HL-60/S4 treated with retinoic acid at 250 ng/mL for 4 days and 3 days (cell line): Measurements from ENCODE around the gene POU6F2.

Experiments used
- in situ Hi-C: fragments of 300-500 bp; cut with MboI; formaldehyde crosslinking; loops from 2 replicates; pipeline ENCODE4 v1.7.0; 2022; ENCODE audit warnings: low sequenced_read_pairs

The POU6F2 gene

DNA sequence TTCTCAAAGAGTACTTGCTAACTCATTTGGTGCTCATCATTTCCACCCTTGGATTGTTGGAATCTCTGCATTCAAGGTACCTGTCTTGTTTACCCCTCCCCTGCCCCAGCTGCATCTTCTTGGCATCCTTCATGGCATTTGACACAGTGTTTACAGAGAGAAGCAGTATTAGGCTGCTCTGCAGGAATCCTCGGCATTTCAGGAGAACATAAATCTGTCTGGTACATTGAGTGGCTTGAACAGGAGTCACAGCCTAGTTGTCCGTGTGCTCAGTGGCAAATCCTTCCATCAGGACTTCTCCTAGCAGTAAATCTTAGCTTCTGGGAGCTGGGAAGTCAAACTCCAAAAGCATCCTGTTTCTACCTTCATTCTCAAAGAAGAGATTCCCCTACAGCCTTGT, 451.7 kb downstream of the POU6F2 start:
- in situ Hi-C loops: no loop called here

DNA sequence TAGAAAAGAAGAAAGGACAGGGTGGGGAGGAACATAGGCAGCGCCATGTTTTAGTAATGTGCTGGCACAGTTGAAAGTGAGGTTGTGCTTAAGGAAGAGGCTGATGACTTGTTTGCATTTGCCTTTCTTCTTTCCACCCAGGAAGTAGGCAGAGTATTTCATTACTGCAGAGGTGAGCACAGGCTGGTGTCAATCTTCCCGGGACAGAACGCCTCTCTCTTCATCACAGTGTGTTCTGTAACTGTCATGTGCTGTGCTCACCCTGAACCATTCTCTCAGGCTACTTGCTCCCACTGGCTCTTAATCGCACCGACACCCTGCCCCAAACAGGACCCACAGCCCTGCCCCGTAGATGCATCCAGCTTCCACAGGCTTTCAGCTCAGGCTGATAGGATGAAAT, 452.7 kb downstream of the POU6F2 start:
- in situ Hi-C loops: no loop called here

DNA sequence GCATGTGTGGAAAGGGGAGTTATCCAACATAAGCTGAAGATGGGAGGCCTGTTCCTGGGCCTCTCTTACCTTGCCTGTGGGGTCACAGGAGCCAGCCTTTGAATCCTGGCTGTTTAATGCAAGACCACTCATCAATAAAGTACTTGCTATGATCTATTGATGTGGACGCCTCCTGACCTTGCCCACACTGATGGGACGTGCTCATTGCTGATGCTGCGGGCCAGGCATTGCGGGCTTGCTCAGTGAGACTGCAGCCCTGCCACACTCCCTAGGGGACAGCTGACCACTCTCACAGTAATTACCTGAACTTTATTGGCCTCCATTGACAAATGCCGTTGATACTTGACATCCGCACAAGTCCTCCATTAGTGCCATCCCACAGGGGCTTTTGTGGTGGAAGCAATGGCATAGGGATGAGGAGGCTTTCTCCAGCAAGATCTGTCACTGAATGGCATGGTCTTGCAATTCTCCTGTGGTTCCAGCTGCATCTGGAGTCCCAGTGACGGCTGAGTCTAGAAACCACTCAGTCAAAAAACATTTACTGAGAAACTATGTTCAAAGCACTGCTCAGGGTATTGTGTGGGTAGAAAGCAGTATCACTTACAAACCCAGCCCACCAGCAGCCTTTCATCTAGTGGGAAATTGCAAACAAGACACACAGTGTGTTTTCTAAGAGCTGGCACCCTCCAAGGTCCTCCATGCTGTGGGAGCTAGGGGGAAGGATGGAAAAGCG, 453.4 kb downstream of the POU6F2 start:
- in situ Hi-C loops: no loop called here

DNA sequence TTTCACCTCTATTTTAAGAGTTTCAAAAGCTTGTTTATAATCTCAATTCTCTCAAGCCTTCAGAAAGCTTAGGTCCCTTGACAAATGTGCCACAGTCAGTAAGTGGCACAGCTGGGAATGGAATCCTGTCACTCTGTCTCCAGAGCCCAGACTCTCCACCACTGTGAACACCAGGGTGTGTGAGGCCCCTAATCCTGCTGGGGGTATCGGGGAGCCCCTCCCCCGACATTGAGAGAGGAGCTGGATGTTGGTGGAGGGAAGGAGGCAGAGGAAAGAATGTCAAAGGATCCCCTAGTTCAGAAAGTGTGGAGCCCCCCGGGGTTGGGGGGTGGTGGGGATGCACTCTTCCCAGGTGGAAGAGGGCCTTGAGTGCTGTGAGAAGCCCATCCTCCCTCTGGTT, 454.7 kb downstream of the POU6F2 start:
- in situ Hi-C loops: no loop called here

DNA sequence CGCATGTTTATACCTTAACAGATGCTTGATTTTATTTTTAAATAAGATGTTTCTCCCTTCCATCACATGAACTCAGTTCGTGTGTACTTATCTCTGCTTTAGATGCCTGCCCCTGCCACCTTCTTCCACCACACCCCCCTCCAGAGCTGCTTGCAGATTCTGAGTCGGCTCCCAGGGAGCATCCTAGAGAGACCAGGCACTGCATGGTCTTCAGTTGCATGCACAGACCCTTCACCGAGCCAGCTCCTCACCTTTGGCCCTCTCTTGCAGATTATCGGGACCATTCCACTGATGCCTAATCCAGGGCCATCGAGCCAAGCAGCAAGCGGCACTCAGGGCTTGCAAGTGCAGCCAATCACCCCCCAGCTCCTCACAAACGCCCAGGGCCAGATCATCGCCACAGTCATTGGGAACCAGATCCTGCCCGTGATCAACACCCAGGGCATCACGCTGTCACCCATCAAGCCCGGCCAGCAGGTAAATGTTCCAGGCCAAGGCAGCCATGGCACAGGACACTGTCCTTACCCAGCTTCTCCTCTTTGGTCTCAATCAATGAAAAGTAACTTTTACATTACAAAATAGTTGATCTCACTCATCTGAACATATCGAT, 455.2 kb downstream of the POU6F2 start:
- in situ Hi-C loops: no loop called here

DNA sequence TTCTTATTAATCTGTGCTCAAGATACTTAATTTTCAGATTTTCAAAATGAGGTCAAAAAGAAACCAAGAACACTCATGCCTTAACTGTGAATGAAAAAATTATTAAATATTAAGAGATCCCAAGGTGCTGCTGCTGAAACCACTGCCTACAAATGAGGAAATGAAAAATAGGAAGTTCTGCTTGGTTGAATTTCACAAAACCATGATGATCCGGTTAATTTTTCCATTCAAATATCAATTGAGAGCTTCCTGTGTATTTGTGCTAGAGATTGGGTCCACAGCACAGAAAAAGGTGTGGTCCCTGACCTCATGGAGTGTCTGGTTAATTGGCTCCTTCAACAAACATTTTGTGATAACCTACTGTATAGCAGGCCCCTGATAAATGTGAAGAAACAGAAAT, 455.8 kb downstream of the POU6F2 start:
- in situ Hi-C loops: no loop called here

DNA sequence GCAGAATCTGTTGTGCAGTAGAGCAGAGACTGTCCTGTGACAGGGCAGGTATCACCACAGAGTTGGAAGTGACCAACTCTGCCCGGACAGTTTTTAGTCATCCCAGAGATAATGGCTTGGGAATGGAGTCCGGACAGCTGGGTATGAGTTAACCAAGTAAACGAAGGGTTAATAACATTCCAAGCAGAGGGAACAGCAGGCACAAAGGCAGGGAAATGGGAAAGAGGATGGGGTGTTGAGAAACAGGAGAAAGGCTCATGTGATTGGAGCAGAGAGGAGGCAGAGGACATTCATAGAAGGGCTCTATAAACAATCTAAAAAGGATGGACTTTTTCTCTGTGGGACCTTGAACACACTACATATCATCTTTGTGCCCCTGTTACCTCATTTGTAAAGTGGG, 456.3 kb downstream of the POU6F2 start:
- in situ Hi-C loops: no loop called here

DNA sequence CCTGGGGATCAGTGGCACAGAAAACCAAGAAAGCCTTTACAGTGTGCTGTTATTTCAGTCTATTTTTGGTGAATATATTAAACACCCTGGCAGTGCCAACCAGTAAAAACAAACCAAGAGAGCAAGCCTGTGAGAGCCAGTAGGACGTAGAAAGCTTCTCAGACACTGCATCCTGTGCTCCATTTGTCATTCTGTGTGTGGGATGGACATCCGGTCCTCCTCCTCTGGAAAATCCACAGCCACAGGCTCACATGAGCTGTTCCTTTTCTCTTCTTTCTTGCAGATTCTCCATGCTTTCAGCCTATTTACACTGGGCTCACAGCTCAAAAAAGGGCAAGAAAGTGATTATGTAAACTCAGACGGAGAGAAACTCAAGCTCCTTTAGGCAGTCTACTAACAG, 468.8 kb downstream of the POU6F2 start:
- in situ Hi-C loops: no loop called here

DNA sequence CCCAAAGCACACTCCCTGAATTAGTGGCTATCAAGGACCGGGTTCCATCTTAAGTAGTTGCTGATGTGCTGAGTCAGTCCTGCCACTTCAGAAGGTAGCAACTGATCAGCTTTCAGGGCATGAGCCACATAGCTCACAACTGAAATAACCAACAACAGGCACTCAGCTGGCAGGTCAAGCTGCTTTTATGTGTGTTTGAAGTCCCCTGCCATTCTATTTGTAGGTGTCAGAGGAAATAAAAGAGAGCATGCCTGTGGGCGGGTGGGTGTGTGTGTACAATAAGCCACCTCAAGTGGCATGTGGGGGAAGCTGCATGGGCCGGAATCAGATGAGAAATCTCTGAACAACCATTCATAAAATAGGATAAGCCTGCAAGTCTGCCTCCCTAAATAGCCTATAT, 474.2 kb downstream of the POU6F2 start:
- in situ Hi-C loops: no loop called here

DNA sequence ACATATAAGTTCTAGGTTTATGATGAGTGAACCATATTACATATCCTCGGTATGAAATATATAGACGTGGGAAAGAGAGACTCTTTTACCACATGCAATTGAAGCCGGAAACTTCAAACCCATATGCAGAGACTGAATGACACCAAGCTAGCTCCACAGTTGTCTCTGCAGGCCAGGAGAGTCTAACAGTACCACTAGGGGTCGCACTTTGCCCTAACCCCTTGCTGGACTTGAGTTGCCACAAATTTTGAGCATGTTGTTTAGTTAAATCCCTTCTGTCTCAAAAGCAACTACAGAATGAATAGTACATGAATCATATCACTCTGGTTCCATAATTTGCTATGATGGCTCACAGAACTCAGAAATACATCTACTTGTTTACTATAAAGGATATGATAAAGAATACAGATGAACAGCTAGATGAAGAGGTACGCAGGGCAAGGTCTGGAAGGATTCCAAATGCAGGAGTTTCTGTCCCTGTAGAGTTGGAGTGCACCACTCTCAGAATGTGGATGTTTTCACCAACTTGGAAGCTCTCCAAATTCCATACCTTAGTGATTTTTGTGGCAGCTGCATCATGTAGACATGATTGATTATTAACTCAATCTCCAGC, 476.1 kb downstream of the POU6F2 start:
- in situ Hi-C loops: no loop called here

DNA sequence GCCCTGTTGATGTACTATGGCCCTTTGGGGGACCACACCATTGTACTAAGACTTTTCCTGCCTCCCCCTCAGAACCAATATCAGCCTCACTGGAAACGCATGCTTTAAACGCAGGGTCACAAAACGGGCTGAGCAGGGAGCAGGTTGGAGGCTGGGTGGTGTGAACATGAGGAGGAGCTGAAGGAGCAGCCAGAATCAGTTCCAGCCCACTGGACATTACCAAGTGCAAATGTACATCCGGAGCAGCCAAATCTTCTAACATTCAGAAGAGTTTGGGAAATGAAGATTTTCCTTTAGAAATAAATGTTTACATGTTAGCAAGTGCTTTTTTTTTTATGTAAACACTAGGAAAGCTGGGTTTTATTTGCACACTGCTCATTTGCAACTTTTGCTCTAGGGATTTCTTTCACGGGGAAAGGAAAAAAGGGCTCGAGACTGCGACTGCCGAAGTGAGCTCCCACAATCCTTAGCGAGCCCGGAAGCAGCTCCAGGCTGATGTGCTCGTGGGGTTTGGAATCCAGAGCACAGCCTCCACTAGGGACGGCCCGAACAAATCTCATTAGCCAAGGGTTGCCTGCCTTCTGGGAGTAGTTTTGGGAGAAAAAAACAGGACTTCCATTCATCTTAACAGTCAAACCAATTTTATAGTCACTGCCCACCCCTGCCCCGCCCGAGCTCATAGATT, 480.5 kb downstream of the POU6F2 start:
- in situ Hi-C loops: no loop called here

DNA sequence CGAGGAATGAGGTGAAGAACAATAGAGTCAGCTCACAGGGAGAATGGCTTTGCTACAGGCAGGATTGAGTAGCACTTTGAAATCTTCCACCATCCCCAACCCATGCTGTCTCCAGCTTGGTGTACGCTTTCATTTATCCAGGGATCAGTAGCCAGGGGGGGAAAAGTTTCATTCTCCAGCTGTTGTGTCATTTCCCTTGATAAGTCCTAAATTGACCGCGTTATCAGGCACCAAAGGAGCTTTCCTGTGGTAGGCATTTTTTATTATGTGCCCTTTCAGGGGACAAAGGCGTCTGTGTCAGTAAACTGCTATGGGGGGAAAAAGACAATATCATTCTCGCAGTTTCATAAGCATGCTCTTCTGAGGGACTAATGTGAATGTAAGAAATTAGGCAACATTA, 481.9 kb downstream of the POU6F2 start:
- in situ Hi-C loops: no loop called here

DNA sequence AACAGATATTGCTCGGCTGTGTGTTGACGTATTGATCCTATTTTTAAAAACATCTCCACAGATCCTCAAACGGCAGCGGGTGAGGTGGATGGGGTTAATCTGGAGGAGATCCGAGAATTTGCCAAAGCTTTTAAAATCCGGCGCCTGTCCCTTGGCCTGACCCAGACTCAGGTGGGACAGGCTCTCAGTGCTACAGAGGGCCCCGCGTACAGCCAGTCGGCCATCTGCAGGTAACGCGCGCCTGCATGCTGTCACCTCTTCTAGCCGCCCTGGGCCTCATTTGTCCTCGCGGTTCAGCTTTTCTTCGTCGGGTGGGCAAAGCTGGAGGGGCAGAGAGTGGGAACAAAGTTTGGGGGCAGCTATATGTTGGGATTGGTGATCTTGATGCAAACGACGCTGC, 482.8 kb downstream of the POU6F2 start:
- in situ Hi-C loops: no loop called here

DNA sequence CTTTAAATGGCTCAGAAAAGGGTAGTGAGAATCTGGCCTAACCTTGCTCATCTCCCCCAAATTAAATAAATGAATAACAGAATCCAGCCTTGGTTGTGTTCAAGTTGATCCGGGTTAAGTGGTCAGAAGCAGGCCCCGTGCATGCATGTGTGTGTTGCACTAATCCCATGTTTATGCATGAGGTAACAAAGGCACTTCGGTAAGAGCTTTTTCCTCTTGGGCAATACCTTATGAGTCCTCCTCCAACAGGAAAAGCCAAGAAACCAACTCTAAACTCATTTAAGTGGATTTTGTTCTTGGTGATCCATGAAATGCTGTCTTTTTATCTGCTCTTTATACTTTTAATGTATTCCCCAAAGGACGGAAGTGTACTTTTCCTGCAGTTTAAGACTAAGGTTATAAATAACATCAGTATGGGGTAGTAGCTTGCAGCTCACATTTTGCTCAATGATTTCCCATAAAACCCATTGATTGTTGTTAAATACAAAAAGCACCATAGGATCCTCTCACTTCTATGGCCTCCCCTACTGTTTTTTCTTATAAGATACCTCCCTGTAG, 483.6 kb downstream of the POU6F2 start:
- in situ Hi-C loops: no loop called here

DNA sequence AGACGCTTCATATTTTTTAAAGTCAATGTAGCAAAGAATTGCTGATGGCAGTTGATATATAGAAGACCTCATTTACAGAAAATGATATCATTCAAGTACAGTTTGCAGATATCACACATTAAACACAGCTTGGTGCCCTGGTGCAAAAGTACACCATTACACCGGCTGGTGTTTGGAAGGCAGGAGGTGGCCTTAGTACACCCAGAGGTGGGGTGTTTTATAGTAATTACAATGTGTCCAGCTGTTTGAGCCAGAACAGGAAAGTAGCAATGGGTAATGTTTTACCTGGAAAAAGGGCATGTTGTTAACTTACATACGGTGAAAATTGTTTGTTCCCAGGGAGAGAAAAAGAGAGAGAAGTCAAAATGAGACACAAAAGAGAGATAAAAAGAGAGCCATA, 485.5 kb downstream of the POU6F2 start:
- in situ Hi-C loops: no loop called here

DNA sequence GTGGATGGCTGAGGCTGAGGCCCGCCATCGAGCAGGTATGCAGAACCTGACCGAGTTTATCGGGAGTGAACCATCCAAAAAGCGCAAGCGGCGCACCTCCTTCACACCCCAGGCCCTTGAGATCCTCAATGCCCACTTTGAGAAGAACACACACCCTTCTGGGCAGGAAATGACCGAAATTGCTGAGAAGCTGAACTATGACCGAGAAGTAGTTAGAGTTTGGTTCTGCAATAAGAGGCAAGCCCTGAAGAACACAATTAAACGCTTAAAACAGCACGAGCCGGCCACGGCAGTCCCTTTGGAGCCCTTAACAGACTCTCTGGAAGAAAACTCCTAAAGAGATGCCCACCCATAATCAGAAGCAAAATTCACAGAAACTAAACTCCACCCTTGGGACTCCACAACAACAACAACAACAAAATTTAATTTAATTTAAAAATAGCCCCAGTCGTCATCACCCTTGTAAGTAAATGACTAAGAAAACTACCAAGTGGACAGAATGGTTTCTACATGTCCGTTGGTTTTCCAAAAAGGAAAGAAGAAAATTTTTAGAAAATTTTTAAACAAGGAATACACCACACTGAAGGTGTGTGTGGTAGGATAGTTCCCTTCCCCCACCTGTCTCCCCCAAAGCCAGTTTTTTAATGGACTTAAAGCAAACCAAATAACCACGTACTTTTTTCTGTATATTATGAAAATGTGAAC, 486.8 kb downstream of the POU6F2 start:
- in situ Hi-C loops: no loop called here

DNA sequence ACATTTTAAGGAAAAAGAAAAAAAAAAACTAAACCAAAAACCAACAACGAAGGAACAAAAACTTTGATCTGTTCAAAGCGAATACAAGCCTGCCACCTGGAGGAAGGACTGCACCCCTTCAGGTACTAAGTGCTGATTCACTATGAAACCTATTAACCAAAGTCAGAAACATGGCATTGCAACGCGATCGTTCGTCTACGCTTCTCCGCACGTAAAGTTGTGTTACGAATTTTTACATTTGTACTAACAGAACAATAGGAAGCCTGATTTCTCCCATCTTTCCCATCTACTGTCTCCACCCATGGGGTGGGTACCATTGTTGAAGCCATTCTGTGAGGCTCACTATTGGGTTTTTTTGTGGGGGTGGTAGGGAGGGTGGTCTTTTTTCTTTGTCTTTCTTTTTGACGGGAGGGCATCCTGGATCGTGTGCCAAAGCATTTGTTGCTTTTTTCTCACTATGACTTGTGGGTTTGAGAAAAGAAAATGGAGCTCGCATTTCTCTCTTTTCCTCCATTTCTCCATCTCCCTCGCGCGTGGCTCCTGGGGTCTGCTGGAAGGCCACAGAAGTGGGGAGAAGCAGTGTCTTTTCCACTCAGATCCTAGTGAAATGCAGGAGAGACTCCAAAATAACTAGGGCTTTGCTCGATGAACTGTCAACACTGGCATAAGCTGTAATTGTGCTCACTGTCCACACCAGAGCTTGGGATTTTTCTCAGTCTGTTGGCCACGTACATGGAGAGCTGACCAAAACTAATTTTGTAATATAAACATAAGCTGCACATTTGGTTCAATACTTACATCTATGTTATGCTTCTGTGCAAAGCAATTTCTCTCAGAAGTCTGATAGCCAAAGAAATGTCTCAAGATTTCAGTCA, 487.6 kb downstream of the POU6F2 start:
- in situ Hi-C loops: no loop called here

DNA sequence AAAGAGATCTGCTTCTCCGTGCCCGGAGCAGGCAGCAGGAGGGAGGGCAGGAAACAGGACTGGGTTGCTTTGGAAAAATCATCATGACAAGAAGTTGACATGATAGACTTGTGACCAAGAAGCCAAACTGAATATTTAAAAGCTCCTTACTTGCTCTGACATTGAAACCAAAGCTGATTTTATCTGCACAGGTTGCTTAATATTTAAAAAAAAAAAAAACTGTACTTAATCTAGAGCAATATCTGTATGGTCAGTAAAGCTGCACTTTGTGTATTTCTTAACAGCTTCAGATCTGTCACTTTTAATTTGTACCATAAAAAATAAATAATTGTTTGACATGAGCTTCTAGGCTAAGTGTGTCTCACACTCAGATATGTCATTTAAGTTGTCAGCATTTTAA, 490.6 kb downstream of the POU6F2 start:
- in situ Hi-C loops: no loop called here

DNA sequence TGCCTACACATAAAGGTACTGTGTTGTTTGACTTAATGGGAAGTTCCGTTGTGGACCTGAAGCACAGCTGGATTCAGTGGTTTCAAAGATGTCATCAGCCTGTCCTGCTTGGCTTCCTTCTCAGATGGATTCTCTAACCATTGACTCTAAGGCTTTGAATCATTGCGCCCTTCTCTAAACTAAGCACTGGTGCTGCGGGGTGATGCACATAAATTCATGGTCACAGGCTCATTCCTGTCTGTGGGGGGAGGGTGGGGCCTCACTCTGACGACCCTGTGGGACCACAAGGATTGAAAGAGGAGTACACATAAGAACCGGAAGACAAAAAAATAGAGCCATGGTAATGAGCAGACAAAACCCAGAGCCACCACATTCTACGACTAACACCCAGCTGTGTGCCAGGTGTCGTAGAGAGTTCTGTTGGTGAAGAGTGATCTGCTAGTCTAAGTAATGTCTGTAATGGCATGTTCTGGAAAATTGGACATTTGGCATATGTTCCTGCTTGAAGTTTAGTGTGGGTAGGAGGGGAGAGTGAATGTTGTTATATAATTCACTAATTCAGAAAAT, 491.2 kb downstream of the POU6F2 start:
- in situ Hi-C loops: no loop called here

DNA sequence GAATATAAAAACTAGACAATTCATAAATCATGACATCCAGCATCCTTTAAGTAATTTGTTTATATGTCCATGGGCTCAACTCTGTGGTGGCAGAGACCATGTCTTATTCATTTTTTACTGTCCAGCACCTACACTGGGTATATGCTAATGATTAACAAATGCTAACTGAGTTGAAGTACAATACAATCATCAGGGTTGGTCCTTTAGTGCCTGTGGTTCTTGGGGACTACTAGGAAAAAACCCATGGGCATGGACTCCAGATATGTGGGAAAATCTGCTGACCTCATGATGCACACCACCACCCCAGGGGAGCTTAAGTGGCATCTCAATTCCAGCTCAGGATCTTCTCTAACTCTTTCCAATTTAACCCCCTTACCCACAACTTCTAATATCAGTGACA, 503.2 kb downstream of the POU6F2 start:
- in situ Hi-C loops: no loop called here
